Renal cortex interstitium (tissue), 11 donors: Measurements from ENCODE around the gene GCAT. TPM values are rescaled to one million over a fixed set of nuclear protein-coding genes. Genes with fewer than 3 reads are reported as not detected.

Source experiments
- DNase-seq, 11 donors: peaks; one replicate each; pipeline ENCODE4 v3.0.0-alpha.2; 2013; ENCODE audit warnings: low read depth in 9 of 11, low spot score in 4 of 11; ENCODE audit errors: extremely low read depth in 1 of 11
- polyA plus RNA-seq, 3 donors: library from polyadenylated mRNA; unstranded; fragments of 120-200 nt; gene quantifications; one replicate each; pipeline ENCODE4 v1.2.1, GENCODE V29; 2013; ENCODE audit not compliant: insufficient read length in 3 of 3

GCAT gene
- polyA plus RNA-seq, 3 donors = 10.4 to 17.9 (median 16.6) TPM

GRCh38 chr22:37855462-37855861 lies 47.7 kb downstream of the GCAT start:
- no peak for DNase-seq

- no peak for DNase-seq
Observed at GRCh38 chr22:37860796-37861421, 53.2 kb downstream of the GCAT start.

GRCh38 chr22:37862570-37863325 lies 55.0 kb downstream of the GCAT start:
- no peak for DNase-seq

DNA sequence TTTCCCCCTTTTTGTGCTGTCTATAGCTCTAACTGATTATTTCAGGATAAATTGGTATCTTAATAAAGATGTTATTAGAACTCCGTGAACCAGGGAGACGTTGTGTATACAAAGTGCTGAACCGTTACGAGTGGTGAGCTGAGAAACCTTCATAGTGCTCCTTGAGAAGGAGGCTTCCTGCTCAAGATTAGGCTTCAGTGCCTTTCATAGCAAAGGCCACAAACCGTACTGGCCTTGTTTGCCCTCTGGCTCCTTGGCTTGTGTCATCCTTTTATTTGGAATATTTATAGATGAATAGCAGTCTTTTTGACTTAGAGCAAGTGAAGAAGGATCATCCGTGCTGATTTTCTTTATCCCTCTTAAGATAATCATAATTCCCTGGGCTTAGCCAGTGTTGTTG lies 57.8 kb downstream of the GCAT start:
- DNase-seq = no peak

Other genes with a start within 250 kb of the GCAT start
- gene CDC42EP1, start 247.5 kb upstream of the GCAT start, polyA plus RNA-seq = 10 to 100 TPM; 33.3 to 54.7 (median 49.4) TPM
- gene LGALS2, start 227.8 kb upstream of the GCAT start, polyA plus RNA-seq = 10 to 100 TPM; 32.2 to 35.1 (median 34.0) TPM
- 10 to 100 TPM; 46.3 to 83.9 (median 57.4) TPM for gene GGA1, start 199.1 kb upstream of the GCAT start, polyA plus RNA-seq
- gene SH3BP1, start 168.3 kb upstream of the GCAT start, polyA plus RNA-seq = 10 to 100 TPM; 13.9 to 24.7 (median 24.1) TPM
- 10 to 100 TPM; 13.6 to 20.5 (median 17.7) TPM for gene PDXP, start 149.2 kb upstream of the GCAT start, polyA plus RNA-seq
- gene LGALS1, start 132.3 kb upstream of the GCAT start, polyA plus RNA-seq = 100 to 1,000 TPM; 311 to 548 (median 409) TPM
- gene NOL12, start 121.6 kb upstream of the GCAT start, polyA plus RNA-seq = 10 to 100 TPM; 15.2 to 23.0 (median 23.0) TPM
- 10 to 100 TPM; 57.5 to 80.8 (median 78.7) TPM for gene TRIOBP, start 110.9 kb upstream of the GCAT start, polyA plus RNA-seq
- gene GALR3, start 15.4 kb downstream of the GCAT start, polyA plus RNA-seq = not detected
- gene ANKRD54, start 36.4 kb downstream of the GCAT start, polyA plus RNA-seq = 10 to 100 TPM; 23.2 to 26.5 (median 26.3) TPM
- 1,000 to 10,000 TPM in 2 of 3 donors, 100 to 1,000 TPM in 1; 915 to 1,103 (median 1,045) TPM for gene EIF3L, start 41.5 kb downstream of the GCAT start, polyA plus RNA-seq
- 10 to 100 TPM; 22.3 to 34.6 (median 27.2) TPM for gene MICALL1, start 98.4 kb downstream of the GCAT start, polyA plus RNA-seq
- 1 to 10 TPM; 5.3 to 7.1 (median 5.5) TPM for gene C22orf23, start 145.7 kb downstream of the GCAT start, polyA plus RNA-seq
- gene POLR2F, start 145.8 kb downstream of the GCAT start, polyA plus RNA-seq = 10 to 100 TPM; 65.2 to 86.6 (median 69.3) TPM
- gene SOX10, start 176.6 kb downstream of the GCAT start, polyA plus RNA-seq = 1 to 10 TPM in 1 of 3 donors, under 1 TPM in 2; 0.70 to 1.3 (median 0.79) TPM
- gene PICK1, start 249.5 kb downstream of the GCAT start, polyA plus RNA-seq = 10 to 100 TPM; 30.2 to 45.6 (median 38.0) TPM